LoVo (cell line): Measurements from ENCODE around the gene NFATC3.

Experiments
- DNase-seq: peaks from one replicate; pipeline ENCODE4 v3.0.0-alpha.2; 2016; ENCODE audit warnings: low spot score

The NFATC3 gene

DNA sequence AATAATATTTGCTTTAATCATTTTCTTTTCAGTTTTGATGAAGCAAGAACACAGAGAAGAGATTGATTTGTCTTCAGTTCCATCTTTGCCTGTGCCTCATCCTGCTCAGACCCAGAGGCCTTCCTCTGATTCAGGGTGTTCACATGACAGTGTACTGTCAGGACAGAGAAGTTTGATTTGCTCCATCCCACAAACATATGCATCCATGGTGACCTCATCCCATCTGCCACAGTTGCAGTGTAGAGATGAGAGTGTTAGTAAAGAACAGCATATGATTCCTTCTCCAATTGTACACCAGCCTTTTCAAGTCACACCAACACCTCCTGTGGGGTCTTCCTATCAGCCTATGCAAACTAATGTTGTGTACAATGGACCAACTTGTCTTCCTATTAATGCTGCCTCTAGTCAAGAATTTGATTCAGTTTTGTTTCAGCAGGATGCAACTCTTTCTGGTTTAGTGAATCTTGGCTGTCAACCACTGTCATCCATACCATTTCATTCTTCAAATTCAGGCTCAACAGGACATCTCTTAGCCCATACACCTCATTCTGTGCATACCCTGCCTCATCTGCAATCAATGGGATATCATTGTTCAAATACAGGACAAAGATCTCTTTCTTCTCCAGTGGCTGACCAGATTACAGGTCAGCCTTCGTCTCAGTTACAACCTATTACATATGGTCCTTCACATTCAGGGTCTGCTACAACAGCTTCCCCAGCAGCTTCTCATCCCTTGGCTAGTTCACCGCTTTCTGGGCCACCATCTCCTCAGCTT lies 105.8 kb downstream of the NFATC3 start:
- DNase-seq: no peak

DNA sequence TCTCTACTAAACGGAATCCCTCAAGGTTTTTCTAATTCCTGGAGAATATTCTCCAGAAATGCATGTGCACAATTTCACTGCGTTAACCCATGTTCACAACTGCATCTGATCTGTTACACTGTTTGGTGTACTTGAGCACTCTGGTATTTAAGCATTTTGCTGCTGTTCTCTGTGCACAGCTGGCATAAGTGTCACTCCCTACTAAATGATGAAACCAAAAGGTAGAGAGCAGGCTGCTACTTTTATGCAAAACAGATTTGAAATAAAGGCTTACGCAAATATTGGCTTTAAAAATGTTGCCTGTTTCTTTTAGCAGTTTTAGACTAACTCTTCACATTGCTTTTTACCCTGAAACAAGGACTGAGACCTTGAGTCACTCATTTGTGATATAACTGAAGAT lies 109.1 kb downstream of the NFATC3 start:
- DNase-seq: no peak

GRCh38 chr16:68197250-68197649 lies 112.1 kb downstream of the NFATC3 start:
- DNase-seq: no peak

DNA sequence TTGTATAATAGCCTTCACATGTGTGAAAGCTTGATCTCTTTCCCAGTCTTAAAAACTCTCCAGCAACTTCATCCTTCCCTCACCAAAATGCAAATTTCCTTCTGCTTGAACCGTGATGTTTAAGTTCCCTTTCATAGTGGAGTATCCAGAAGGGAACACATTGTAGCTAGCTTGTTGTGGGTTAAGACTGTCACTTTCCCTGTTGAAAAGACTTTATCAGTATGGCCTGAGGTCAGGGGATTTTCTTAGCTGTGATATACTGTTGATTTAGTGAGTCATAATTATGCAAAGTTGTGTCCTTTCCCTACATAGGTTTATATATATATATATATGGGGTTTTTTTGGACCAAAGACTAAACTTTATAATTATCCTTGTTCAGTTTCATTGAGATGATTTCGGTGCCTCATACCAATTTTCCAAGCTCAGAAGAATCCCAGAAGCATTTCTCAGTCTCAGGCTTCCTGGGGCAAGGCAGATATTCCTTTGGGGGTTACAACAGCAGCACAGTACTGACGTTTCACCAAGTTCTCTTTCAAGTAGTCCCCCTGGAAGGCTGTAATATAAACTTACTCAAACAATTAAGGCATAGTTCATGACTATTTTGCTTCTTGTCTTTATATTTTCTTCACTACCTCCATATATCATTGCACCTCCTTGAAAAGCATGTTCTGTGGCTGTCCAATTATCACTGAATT lies 115.1 kb downstream of the NFATC3 start:
- DNase-seq: no peak

DNA sequence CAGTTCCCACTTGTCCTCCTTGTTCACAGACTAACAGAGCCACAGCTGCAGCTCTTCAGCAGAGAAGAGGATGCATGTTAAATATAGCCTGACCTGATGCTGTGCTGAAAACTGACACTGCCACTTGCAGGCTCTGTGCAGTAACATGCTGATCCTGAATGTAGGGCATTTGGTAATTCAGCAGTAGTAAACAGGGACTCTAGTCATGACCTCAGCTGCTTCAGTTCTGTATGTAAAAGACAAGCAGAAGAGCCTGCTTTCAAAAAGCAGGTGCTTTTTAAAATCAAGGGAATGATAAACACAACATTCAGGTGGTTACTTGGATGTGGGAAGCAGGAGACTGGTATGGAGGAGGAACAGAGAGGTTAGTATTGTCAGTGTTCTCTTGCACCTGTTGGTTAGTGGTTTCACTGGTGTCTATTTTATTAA lies 116.9 kb downstream of the NFATC3 start:
- DNase-seq: no peak

GRCh38 chr16:68206245-68206644 lies 121.1 kb downstream of the NFATC3 start:
- no peak for DNase-seq

DNA sequence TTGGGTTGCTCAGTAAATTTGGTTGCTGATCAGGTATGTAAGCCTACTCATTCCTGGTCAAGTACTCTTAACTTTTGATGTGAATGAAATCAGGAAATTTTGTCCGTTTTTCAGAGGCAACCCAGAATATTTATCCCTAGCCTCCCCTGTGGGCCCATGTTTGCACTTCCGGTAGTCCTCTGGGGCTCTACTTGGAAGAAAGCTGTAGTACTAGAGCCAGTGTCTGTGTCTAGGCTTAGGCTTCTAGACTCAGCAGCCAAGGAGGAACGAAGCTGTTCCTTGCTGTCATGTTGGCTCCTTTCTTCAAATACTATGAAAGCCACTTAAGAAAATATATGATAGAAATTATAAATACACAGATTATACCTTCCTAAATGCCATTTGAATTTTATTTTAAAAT lies 129.6 kb downstream of the NFATC3 start:
- no peak for DNase-seq

DNA sequence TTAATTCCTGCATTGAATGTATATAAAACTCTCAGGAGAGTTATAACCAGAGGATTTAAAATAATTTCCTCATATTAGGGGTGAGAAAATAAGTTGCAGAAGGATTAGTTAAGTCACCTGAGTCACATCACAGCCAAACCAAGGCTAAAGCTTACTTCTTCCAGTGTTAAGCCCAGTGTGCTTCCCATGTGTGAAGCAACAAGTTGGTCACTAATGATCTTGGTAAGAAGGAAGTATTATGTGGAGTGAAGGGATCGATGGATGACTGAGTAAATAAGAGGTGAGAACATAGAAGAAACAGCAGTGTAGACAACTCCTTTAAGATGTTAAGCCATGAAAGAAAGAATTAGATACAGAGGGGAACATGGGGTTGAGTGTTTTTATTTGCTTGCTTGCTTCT lies 130.1 kb downstream of the NFATC3 start:
- DNase-seq: no peak

GRCh38 chr16:68216240-68216639 lies 131.1 kb downstream of the NFATC3 start:
- DNase-seq: no peak

- DNase-seq: no peak
These were observed 132.3 kb downstream of the NFATC3 start for GRCh38 chr16:68217506-68217905.

GRCh38 chr16:68219725-68220351 lies 134.7 kb downstream of the NFATC3 start:
- no peak for DNase-seq

DNA sequence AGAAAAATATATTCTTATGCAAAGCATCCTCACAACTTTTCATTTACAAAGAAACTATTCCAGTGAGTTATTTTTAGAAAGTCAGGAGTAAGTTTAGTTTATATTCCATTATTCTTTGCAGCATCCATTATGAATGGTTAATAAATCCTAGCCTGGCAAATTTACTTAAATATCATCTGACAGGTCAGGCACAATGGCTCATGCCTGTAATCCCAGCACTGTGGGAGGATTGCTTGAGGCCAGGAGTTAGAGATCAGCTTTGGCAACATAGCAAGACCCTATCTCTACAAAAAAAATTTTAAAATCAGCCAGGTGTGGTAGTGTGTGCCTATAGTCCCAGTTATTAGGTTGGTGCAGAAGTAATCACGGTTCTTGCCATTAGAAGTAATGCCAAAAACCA lies 137.9 kb downstream of the NFATC3 start:
- DNase-seq: no peak

- DNase-seq: no peak
These were observed 140.9 kb downstream of the NFATC3 start for GRCh38 chr16:68226116-68226515.

- no peak for DNase-seq
These were observed 142.1 kb downstream of the NFATC3 start for GRCh38 chr16:68227183-68227793.

- DNase-seq: no peak
These were observed 142.8 kb downstream of the NFATC3 start for GRCh38 chr16:68227850-68228553.

DNA sequence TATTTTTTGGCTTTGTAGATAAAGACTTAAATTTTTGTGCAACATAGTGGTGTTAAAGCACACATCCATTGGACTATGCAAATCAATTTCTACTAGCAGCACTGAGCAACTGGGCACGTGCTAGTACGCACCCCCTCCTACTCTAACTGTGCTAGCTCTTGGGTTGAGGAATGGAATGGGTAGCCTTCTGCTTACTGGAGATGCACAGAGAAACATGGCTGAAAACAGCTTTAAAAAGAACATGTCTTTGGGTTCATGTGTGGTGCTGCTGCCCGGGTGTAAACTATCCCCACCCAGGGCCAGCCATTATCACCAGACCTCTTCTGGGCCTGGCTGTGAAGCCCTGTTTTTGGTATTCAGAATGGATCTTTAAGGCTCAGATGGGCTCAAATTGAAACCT lies 143.5 kb downstream of the NFATC3 start:
- no peak for DNase-seq

- DNase-seq: peak; percentile 45
These were observed 144.4 kb downstream of the NFATC3 start for GRCh38 chr16:68229431-68230175.

GRCh38 chr16:68230176-68230571 lies 145.0 kb downstream of the NFATC3 start:
- no peak for DNase-seq

DNA sequence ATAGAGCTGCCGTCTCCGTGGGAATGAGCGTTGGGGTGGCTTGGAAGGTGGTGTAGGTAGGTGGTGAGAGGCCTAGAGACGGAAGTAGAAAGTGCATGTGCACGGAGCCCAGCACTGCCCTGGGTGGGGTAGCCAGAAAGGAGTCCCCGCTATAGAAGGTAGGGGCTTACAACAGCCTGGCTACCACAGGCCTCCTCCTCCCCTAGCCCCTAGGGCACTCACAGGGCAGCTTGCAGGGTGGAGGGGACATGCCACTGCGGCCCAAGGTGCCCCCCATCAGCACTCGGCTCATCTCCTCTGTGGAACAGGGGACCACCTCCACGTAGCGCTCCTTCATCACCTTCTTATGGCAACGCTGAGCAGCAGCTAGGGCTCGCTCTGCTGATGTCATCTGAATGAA lies 145.8 kb downstream of the NFATC3 start:
- DNase-seq: no peak

- no peak for DNase-seq
These were observed 146.4 kb downstream of the NFATC3 start for GRCh38 chr16:68231384-68232136.

GRCh38 chr16:68232335-68232734 lies 147.2 kb downstream of the NFATC3 start:
- no peak for DNase-seq
